Prostate gland (tissue), 2 donors: ENCODE data around the gene LRRC74A. TPM values are rescaled to one million over a fixed set of nuclear protein-coding genes. Genes with fewer than 3 reads are reported as not detected.

Experiments used
- DNase-seq: peaks from one replicate; pipeline ENCODE4 v3.0.0-alpha.2; 2019; ENCODE audit warnings: low spot score
- H3K27ac ChIP-seq, 2 donors: fragments of 200-600 bp; sonication (generic); 2 replicates each; pipeline ENCODE4 v1.5.1; 2017 to 2019
- H3K27me3 ChIP-seq: fragments of 200-600 bp; sonication (generic); replicated peaks from 2 replicates; pipeline ENCODE4 v1.5.1; 2019; ENCODE audit not compliant: insufficient read depth
- H3K36me3 ChIP-seq, 2 donors: fragments of 200-600 bp; sonication (generic); 1 replicate in 1 of 2; 2 replicates in 1 of 2; pipeline versions ENCODE4 v1.5.1 to v1.8.1; 2017 to 2019
- H3K4me1 ChIP-seq: fragments of 200-600 bp; sonication (generic); replicated peaks from 2 replicates; pipeline ENCODE4 v1.5.1; 2019
- H3K4me3 ChIP-seq, 2 donors: fragments of 200-600 bp; sonication (generic); 2 replicates each; pipeline ENCODE4 v1.5.1; 2017 to 2019
- H3K9me3 ChIP-seq: fragments of 200-600 bp; sonication (generic); 2 replicates; pipeline ENCODE4 v1.5.1; 2017
- CTCF ChIP-seq, 4 experiments: fragments of 200-600 bp in 2 of 4; fragments of 450-650 bp in 2 of 4; sonication (generic) in 2 of 4; IDR thresholded peaks; 1 replicate in 3 of 4; 2 replicates in 1 of 4; pipeline ENCODE4 v1.5.1; 2016 to 2019; ENCODE audit warnings: antibody characterized with exemption in 4 of 4, mild to moderate bottlenecking in 2 of 4, moderate library complexity in 2 of 4
- POLR2A ChIP-seq: fragments of 450-650 bp; IDR thresholded peaks from one replicate; pipeline ENCODE4 v1.6.1; 2016; ENCODE audit warnings: antibody characterized with exemption, mild to moderate bottlenecking
- POLR2AphosphoS5 ChIP-seq: sonication (generic); formaldehyde crosslinking; IDR thresholded peaks from one replicate; pipeline ENCODE4 v1.6.1; 2017; ENCODE audit warnings: antibody characterized with exemption
- WGBS: methylation state at CpG from one replicate; pipeline ENCODE4 v1.1.5; 2018; 5-methylcytosine and 5-hydroxymethylcytosine counted together
- intact Hi-C: fragments of 100-400 bp; cut with DNase I; formaldehyde crosslinking; loops from one replicate; pipeline ENCODE4 v1.14.2; 2022
- total RNA-seq, 2 donors: library from RNA; depleted of rRNA; stranded (reverse); fragments of >200 nt; gene quantifications; one replicate each; pipeline ENCODE4 v1.1.0, GENCODE V29; 2016

The LRRC74A gene
- total RNA-seq, 2 donors from 2014 or later: 6.0 TPM; not detected in 1

- TF ChIP-seq POLR2A: no peak
- peak in 2 of 4 experiments; percentile 13 to 17 for TF ChIP-seq CTCF (IDR thresholded peaks at IDR 0.05)
- TF ChIP-seq POLR2AphosphoS5: no peak
- H3K4me3 ChIP-seq: no peak overlapping the region
- no peak for DNase-seq
- WGBS: 13% methylated on average over 9 of the region's 9 CpGs
- intact Hi-C loops: no loop called here
- H3K27ac ChIP-seq: no peak overlapping the region
- H3K4me1 ChIP-seq: no peaks in the 10 kb centered on the region
- H3K9me3 ChIP-seq: no peaks in the 10 kb centered on the region
- no peaks in the 10 kb centered on the region for H3K36me3 ChIP-seq
- no peaks in the 10 kb centered on the region for H3K27me3 ChIP-seq
These were observed 15.2 kb upstream of the LRRC74A start for GRCh38 chr14:76810953-76811400.

GRCh38 chr14:76811561-76811960 is 14.6 kb upstream of the LRRC74A start:
- TF ChIP-seq CTCF (IDR thresholded peaks at IDR 0.05) (no peak), POLR2AphosphoS5 (no peak), POLR2A (no peak)
- Histone ChIP-seq H3K4me3 (peak overlapping the region; percentile 70 to 87), H3K9me3 (no peaks in the 10 kb centered on the region), H3K27me3 (no peaks in the 10 kb centered on the region), H3K36me3 (no peaks in the 10 kb centered on the region), H3K4me1 (no peaks in the 10 kb centered on the region), H3K27ac (peak overlapping the region in 1 of 2 donors; percentile 86)
- intact Hi-C loops: no loop called here
- DNase-seq: no peak
- WGBS: 67% methylated on average over 4 of the region's 4 CpGs

GRCh38 chr14:76812093-76812421 is 14.2 kb upstream of the LRRC74A start:
- WGBS: 0% methylated on average over 20 of the region's 20 CpGs

GRCh38 chr14:76812422-76813383 is 13.5 kb upstream of the LRRC74A start, which contains the start of gene ANGEL1:
TSS of gene ANGEL1 (minus strand) at chr14:76812882. CDS start at chr14:76812827, 55 bp downstream.
- peak; percentile 87 for TF ChIP-seq POLR2AphosphoS5
- TF ChIP-seq CTCF (IDR thresholded peaks at IDR 0.05): peak in 2 of 4 experiments; percentile 16 to 21
- TF ChIP-seq POLR2A: peak; percentile 80
- intact Hi-C loops: no loop called here
- 7% methylated on average over 44 of the region's 69 CpGs for WGBS
- H3K4me3 ChIP-seq: peak within 1 kb of the TSS; percentile 70 to 87
- no peaks in the 10 kb centered on the region for H3K9me3 ChIP-seq
- no peaks in the 10 kb centered on the region for H3K36me3 ChIP-seq
- no peaks in the 10 kb centered on the region for H3K4me1 ChIP-seq
- no peaks in the 10 kb centered on the region for H3K27me3 ChIP-seq
- H3K27ac ChIP-seq: peak within 1 kb of the TSS; percentile 85 to 86
- peak; percentile 95 for DNase-seq

More at GRCh38 chr14:76812093-76812421, 14.2 kb upstream of the LRRC74A start:
- DNase-seq: no peak
- intact Hi-C loops: no loop called here
- Histone ChIP-seq H3K4me3 (peak overlapping the region; percentile 70 to 87), H3K4me1 (no peaks in the 10 kb centered on the region), H3K27ac (peak overlapping the region; percentile 85 to 86), H3K9me3 (no peaks in the 10 kb centered on the region), H3K27me3 (no peaks in the 10 kb centered on the region), H3K36me3 (no peaks in the 10 kb centered on the region)
- no peak for TF ChIP-seq CTCF (IDR thresholded peaks at IDR 0.05)
